K562 treated with DMSO at 1 percent for 48 hours (cell line): ENCODE data around the gene SSBP2. TPM values are rescaled to one million over a fixed set of nuclear protein-coding genes. Genes with fewer than 3 reads are reported as not detected.

Experiments used
- total RNA-seq: library from RNA; unstranded; fragments of 300-600 nt; gene quantifications from 2 replicates; pipeline ENCODE4 v1.2.3, GENCODE V29; 2022; ENCODE audit warnings: low replicate concordance; ENCODE audit errors: extremely low read depth

SSBP2 gene
- total RNA-seq, result not detected in 2 replicates

DNA sequence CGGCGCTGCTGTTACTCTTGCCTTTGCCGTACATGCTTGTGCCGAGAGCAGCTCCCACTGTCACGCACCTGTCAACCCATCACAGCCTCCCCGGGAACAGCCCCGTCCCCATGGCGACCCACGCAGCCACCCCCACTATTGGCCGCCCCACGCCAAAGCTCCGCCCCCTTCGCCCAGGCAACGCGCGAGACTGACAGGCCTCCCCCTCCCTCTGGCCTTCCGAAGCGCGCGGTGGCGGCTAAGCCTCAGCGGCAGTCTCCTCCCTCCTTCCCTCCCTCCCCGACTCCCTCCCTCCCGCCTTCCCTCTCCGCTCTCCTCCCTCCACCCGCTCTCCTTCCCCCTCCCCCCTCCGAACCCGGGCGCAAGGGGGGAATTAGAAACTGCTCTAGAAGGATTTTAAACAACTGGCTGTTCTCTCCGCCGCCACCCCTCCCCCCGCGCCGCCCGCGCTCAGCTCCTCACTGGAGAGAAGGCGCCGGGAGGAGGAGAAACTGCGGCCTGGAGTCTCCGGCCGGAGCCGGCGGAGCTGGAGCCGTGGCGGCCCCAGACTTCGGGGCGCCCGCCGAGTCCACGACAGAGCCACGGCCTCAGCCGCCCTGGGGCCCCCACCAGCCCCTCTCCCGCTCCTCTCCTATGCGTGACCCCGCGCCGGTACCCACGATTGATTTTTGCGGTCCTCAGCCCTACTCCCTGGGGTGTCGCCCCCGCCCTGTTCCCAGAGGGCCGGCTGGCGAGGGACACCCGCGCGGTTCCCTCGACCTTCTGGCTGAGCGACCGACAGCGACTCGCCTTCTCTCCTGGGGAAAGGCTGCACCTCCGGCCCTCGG, at the start of gene SSBP2:
SSBP2 (minus strand) TSS at position 89 of the 827 bp plus-strand sequence; CDS start at position 34, 55 bp downstream.

GRCh38 chr5:81393783-81394718, 356.8 kb downstream of the SSBP2 start, which contains the start of gene ACOT12:
Gene ACOT12, minus strand, starts transcription at chr5:81394134. Its CDS starts 20 bp downstream, at chr5:81394114.

Other genes with a start within 250 kb of the SSBP2 start
- gene ATG10, start 220.9 kb upstream of the SSBP2 start, total RNA-seq, result not detected in 2 replicates